IMR-90 (cell line): Measurements from ENCODE around the gene PRKAR1B.

Experiments
- BHLHE40 ChIP-seq: fragments of 150-350 bp; IDR thresholded peaks from 2 replicates; pipeline ENCODE4 v1.6.1; 2016; ENCODE audit warnings: mild to moderate bottlenecking, low read depth, low read length
- CEBPB ChIP-seq: IDR thresholded peaks from 2 replicates; pipeline ENCODE4 v1.6.1; 2012; ENCODE audit warnings: low read depth, low read length, improper control_type of control experiment
- CHD1 ChIP-seq: IDR thresholded peaks from 2 replicates; pipeline ENCODE4 v1.6.1; 2012; ENCODE audit warnings: low read depth, low read length, improper control_type of control experiment
- CTCF ChIP-seq: conservative IDR thresholded peaks from 2 replicates; pipeline ENCODE4 v1.5.1; 2012; ENCODE audit warnings: mild to moderate bottlenecking, low read depth, low read length, improper control_type of control experiment
- ELK1 ChIP-seq: fragments of 150-350 bp; IDR thresholded peaks from 2 replicates; pipeline ENCODE4 v1.6.1; 2016; ENCODE audit warnings: low read depth, mild to moderate bottlenecking, low read length, moderate library complexity, borderline replicate concordance
- FOS ChIP-seq: fragments of 150-350 bp; IDR thresholded peaks from 2 replicates; pipeline ENCODE4 v1.6.1; 2016; ENCODE audit warnings: low read depth, low read length
- MAFK ChIP-seq: IDR thresholded peaks from 2 replicates; pipeline ENCODE4 v1.6.1; 2012; ENCODE audit warnings: low read depth, low read length, improper control_type of control experiment
- MAZ ChIP-seq: IDR thresholded peaks from 2 replicates; pipeline ENCODE4 v1.6.1; 2012; ENCODE audit warnings: low read depth, mild to moderate bottlenecking, low read length, improper control_type of control experiment, moderate library complexity, borderline replicate concordance
- MXI1 ChIP-seq: IDR thresholded peaks from 2 replicates; pipeline ENCODE4 v1.6.1; 2012; ENCODE audit warnings: low read depth, mild to moderate bottlenecking, low read length, moderate library complexity, borderline replicate concordance
- POLR2A ChIP-seq: IDR thresholded peaks from 2 replicates; pipeline ENCODE4 v1.6.1; 2012; ENCODE audit warnings: mild to moderate bottlenecking, low read depth, low read length
- RCOR1 ChIP-seq: IDR thresholded peaks from 2 replicates; pipeline ENCODE4 v1.6.1; 2012; ENCODE audit warnings: mild to moderate bottlenecking, low read length, improper control_type of control experiment; ENCODE audit not compliant: insufficient replicate concordance
- RFX5 ChIP-seq: IDR thresholded peaks from 2 replicates; pipeline ENCODE4 v1.8.0; 2012; ENCODE audit warnings: low read depth, mild to moderate bottlenecking, low read length, moderate library complexity
- SMC3 ChIP-seq: fragments of 150-350 bp; IDR thresholded peaks from 2 replicates; pipeline ENCODE4 v1.6.1; 2016; ENCODE audit warnings: low read depth, mild to moderate bottlenecking, antibody characterized with exemption, low read length, moderate library complexity
- USF2 ChIP-seq: fragments of 150-350 bp; IDR thresholded peaks from 2 replicates; pipeline ENCODE4 v1.6.1; 2017; ENCODE audit warnings: mild to moderate bottlenecking, antibody characterized with exemption, low read length, low read depth

GRCh38 chr7:721619-722248 lies 5.3 kb downstream of the PRKAR1B start:
- TF ChIP-seq POLR2A (no peak), CTCF (no peak), USF2 (no peak), FOS (no peak), CEBPB (no peak), RFX5 (no peak), SMC3 (no peak), MXI1 (no peak), CHD1 (no peak), RCOR1 (no peak), MAFK (no peak), BHLHE40 (no peak), ELK1 (no peak), MAZ (no peak)
